OCI-M2 (cell line): ENCODE measurements around the gene PSMD11.
"Not testable (repeated sequence)": the region's sequence is repeated elsewhere in the genome, so short reads cannot be mapped to it uniquely, and the experiment has no call there.

ENCODE experiments used
- DNase-seq: peaks from one replicate; lab custom pipeline; 2025; ENCODE audit not compliant: unreplicated experiment; lab: John Stamatoyannopoulos, UW

PSMD11 gene

GRCh38 chr17:32510466-32510865 lies 66.2 kb downstream of the PSMD11 start:
- no peak for DNase-seq

GRCh38 chr17:32512328-32512727 lies 68.0 kb downstream of the PSMD11 start:
- DNase-seq: no peak

- no peak for DNase-seq
These were observed 69.3 kb downstream of the PSMD11 start for GRCh38 chr17:32513579-32513978.

- DNase-seq: no peak
These were observed 70.3 kb downstream of the PSMD11 start for GRCh38 chr17:32514606-32515005.

- no peak for DNase-seq
These were observed 71.5 kb downstream of the PSMD11 start for GRCh38 chr17:32515677-32516383.

- DNase-seq: no peak
These were observed 72.1 kb downstream of the PSMD11 start for GRCh38 chr17:32516450-32516849.

- DNase-seq: no peak
These were observed 72.8 kb downstream of the PSMD11 start for GRCh38 chr17:32516940-32517701.

GRCh38 chr17:32517982-32518381 lies 73.7 kb downstream of the PSMD11 start:
- no peak for DNase-seq

- DNase-seq: no peak
These were observed 74.4 kb downstream of the PSMD11 start for GRCh38 chr17:32518646-32519227.

GRCh38 chr17:32519228-32520103 lies 75.2 kb downstream of the PSMD11 start:
- DNase-seq: no peak

GRCh38 chr17:32520104-32520701 lies 75.9 kb downstream of the PSMD11 start:
- DNase-seq: no peak

GRCh38 chr17:32520737-32521404 lies 76.6 kb downstream of the PSMD11 start:
- DNase-seq: no peak

GRCh38 chr17:32523017-32523680 lies 78.8 kb downstream of the PSMD11 start:
- DNase-seq: no peak

- DNase-seq: no peak
These were observed 79.7 kb downstream of the PSMD11 start for GRCh38 chr17:32523827-32524552.

- DNase-seq: not testable (repeated sequence)
These were observed 80.2 kb downstream of the PSMD11 start for GRCh38 chr17:32524553-32524880.

GRCh38 chr17:32525122-32525521 lies 80.8 kb downstream of the PSMD11 start:
- no peak for DNase-seq

- DNase-seq: no peak
These were observed 82.8 kb downstream of the PSMD11 start for GRCh38 chr17:32527146-32527545.

GRCh38 chr17:32528825-32529224 lies 84.5 kb downstream of the PSMD11 start:
- DNase-seq: no peak

- no peak for DNase-seq
These were observed 85.3 kb downstream of the PSMD11 start for GRCh38 chr17:32529604-32530003.
